ENCODE measurements around the gene COL27A1. TPM values are rescaled to one million over a fixed set of nuclear protein-coding genes. Genes with fewer than 3 reads are reported as not detected.

COL27A1 gene
- total and polyA plus RNA-seq, 7 donors: 1.4 to 13.3 (median 4.3) TPM

DNA sequence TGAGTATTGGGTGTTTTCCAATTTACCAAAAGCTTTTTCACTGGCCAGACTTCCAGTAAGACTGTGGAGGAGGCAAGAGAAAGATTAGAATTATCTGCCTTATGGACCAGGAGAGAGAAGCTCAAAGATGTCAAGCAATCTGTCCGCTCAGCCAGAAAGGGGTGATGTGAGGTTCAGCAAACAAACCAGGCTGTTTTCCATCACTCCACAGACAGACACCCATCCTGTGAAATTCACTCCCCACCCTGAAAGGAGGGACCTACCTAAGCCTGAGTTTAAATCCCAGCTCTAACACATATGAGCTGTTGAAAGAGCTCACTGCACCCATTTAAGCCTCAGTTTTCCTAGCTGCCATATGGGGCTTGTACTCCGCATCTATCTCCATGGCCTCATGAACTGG, 14.9 kb upstream of the COL27A1 start:
- H3K4me3 ChIP-seq: no peak overlapping the region
- peaks cover 0 to 25% (median 23%) of the 10 kb centered on the region in 4 donors for H3K4me1 ChIP-seq
- 92 to 95% methylated on average over 2 of the region's 2 CpGs for WGBS, 2 donors
- H3K9me3 ChIP-seq: no peaks in the 10 kb centered on the region
- TF ChIP-seq, protein P1, sequence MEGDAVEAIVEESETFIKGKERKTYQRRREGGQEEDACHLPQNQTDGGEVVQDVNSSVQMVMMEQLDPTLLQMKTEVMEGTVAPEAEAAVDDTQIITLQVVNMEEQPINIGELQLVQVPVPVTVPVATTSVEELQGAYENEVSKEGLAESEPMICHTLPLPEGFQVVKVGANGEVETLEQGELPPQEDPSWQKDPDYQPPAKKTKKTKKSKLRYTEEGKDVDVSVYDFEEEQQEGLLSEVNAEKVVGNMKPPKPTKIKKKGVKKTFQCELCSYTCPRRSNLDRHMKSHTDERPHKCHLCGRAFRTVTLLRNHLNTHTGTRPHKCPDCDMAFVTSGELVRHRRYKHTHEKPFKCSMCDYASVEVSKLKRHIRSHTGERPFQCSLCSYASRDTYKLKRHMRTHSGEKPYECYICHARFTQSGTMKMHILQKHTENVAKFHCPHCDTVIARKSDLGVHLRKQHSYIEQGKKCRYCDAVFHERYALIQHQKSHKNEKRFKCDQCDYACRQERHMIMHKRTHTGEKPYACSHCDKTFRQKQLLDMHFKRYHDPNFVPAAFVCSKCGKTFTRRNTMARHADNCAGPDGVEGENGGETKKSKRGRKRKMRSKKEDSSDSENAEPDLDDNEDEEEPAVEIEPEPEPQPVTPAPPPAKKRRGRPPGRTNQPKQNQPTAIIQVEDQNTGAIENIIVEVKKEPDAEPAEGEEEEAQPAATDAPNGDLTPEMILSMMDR (IDR thresholded peaks at IDR 0.05): no peak
- TF ChIP-seq POLR2A (IDR thresholded peaks at IDR 0.05) (no peak), POLR2AphosphoS5 (IDR thresholded peaks at IDR 0.05) (no peak), EP300 (IDR thresholded peaks at IDR 0.05) (no peak)
- no peaks in the 10 kb centered on the region for H3K27me3 ChIP-seq
- no peaks in the 10 kb centered on the region for H3K36me3 ChIP-seq
- DNase-seq: no peak
- H3K27ac ChIP-seq: peak overlapping the region in 2 of 4 donors; percentile 29
- intact Hi-C loops (cut with DNase I): no loop called here

DNA sequence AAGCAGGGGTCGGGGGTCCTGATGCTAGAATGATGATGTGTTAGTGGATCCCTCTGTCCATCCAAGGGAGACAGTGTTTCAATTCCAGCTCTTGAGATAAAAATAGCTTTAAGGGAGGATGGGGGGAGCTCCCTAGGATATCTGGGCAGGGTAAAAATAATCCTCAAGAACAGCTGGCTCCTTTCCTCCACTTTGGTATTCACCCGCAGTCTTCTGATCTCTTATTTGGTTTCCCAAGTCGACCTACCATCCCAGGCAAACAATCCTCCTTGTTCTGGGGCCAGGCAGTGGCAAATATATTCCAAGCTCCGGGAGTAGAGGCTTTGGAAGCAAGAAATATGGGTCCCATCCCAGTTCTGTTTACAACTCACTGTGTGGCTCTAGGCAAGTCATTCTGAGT, 14.5 kb upstream of the COL27A1 start:
- no peak for TF ChIP-seq POLR2A (IDR thresholded peaks at IDR 0.05)
- TF ChIP-seq, protein P1 (IDR thresholded peaks at IDR 0.05): no peak
- TF ChIP-seq EP300 (IDR thresholded peaks at IDR 0.05): no peak
- no peak for TF ChIP-seq POLR2AphosphoS5 (IDR thresholded peaks at IDR 0.05)
- intact Hi-C loops (cut with DNase I): no loop called here

DNA sequence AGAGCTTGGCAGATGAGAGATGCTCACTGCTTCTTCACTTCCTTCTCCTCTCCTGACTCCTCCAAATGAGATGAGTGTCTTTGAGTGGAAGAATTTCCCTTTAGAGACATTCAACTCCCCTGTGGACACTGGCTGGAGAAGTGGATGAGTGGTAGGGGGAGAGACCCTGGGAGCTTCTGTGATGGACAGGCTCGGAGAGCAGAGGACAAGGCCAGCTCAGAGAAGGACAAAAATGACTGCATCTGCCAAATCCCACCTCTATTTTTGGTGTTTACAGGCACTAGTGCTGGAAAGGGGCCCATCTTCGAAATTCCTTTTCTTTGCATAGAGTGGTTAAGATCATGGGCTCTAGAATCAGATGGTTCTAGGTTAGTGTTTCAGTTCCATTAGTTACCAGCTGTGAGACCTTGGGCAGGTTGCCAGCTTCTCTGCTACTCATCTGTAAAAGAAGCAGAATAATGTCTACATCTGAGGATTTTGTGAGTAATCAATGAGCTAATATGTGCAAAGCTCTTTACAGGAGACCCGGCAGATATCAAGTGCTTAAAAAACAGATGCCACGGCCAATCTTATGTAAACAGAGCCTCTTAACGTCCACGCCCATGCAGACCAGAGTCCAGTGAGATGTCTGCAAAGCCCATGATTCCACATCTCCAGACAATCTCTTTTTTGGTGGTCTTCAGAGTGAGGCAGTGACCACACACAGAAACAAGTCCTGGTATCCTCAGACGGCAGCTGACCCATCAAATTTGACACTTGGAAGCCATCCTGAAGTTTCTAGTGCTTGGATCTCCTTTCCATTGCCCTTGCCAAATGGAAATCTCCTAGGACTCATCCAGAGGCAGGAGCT, 13.6 kb upstream of the COL27A1 start:
- intact Hi-C loops (cut with DNase I): no loop called here
- no peak for DNase-seq
- Histone ChIP-seq H3K27ac (peak overlapping the region in 1 of 4 donors; percentile 20), H3K4me3 (no peak overlapping the region), H3K36me3 (no peaks in the 10 kb centered on the region), H3K27me3 (no peaks in the 10 kb centered on the region), H3K9me3 (no peaks in the 10 kb centered on the region), H3K4me1 (peaks cover 0 to 25% (median 23%) of the 10 kb centered on the region in 4 donors)
- no peak for TF ChIP-seq POLR2AphosphoS5 (IDR thresholded peaks at IDR 0.05)
- 27 to 54% methylated on average over 7 of the region's 7 CpGs for WGBS, 2 donors

More for the DNA sequence above, 14.5 kb upstream of the COL27A1 start:
- no peaks in the 10 kb centered on the region for H3K9me3 ChIP-seq
- H3K27ac ChIP-seq: peak overlapping the region in 2 of 4 donors; percentile 29
- no peaks in the 10 kb centered on the region for H3K36me3 ChIP-seq
- no peaks in the 10 kb centered on the region for H3K27me3 ChIP-seq
- no peak for DNase-seq
- H3K4me3 ChIP-seq: no peak overlapping the region
- peaks cover 0 to 25% (median 23%) of the 10 kb centered on the region in 4 donors for H3K4me1 ChIP-seq
- WGBS, 2 donors: 59 to 61% methylated on average over 4 of the region's 4 CpGs

DNA sequence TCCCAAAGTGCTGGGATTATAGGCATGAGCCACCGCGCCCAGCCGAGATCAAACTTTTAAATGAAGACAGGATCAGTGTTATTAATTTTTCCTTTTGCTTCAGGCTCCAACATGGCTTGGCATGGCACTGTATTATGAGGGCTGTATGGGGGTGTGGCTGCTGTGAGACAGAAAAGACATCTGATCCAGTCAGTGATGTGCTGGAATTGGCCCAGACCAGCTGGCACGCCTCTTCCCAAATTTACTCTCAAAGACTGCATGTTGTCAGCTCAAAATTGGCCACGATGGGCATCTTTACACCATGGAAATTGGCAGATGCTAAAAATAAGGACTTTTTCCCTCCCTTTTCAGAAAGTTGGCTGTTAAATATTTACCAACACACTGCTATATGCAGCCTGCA, 12.1 kb upstream of the COL27A1 start:
- no peak for DNase-seq
- no peaks in the 10 kb centered on the region for H3K9me3 ChIP-seq
- H3K27me3 ChIP-seq: no peaks in the 10 kb centered on the region
- H3K36me3 ChIP-seq: no peaks in the 10 kb centered on the region
- peaks cover 0 to 25% (median 23%) of the 10 kb centered on the region in 4 donors for H3K4me1 ChIP-seq
- H3K4me3 ChIP-seq: no peak overlapping the region
- no peak for TF ChIP-seq POLR2AphosphoS5 (IDR thresholded peaks at IDR 0.05)
- TF ChIP-seq POLR2A (IDR thresholded peaks at IDR 0.05): no peak
- TF ChIP-seq EP300 (IDR thresholded peaks at IDR 0.05): no peak
- TF ChIP-seq, protein P1 (IDR thresholded peaks at IDR 0.05): no peak
- intact Hi-C loops (cut with DNase I): no loop called here
- H3K27ac ChIP-seq: no peak overlapping the region
- WGBS, 2 donors: 94 to 95% methylated on average over 5 of the region's 5 CpGs

DNA sequence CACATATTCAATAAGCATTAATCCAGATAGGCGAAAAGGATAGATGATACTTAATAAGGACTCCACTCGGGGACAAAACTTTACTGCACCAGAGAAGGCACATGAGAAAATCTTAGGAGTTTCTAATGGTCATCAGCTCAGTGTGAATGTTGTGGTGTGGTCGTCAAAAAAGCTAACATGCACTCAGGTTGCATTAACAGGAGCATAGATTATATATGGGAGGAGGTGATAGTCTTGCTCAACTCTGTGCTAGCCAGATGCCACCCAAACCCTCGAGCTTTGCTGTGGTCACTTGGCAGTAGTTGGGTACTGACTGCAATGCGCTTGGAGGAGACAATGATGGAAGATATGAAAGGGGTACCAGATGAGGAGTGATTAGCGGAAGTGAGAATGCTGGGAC, 8.6 kb upstream of the COL27A1 start:
- intact Hi-C loops (cut with DNase I): no loop called here

More for the DNA sequence above, 8.6 kb upstream of the COL27A1 start:
- no peaks in the 10 kb centered on the region for H3K36me3 ChIP-seq
- H3K27ac ChIP-seq: no peak overlapping the region
- no peaks in the 10 kb centered on the region for H3K9me3 ChIP-seq
- peaks cover 0 to 7% (median 6%) of the 10 kb centered on the region in 4 donors for H3K4me1 ChIP-seq
- DNase-seq: no peak
- 83 to 89% methylated on average over 6 of the region's 6 CpGs for WGBS, 2 donors
- peaks cover 0 to 12% (median 3%) of the 10 kb centered on the region in 3 donors for H3K27me3 ChIP-seq
- TF ChIP-seq, protein P1 (IDR thresholded peaks at IDR 0.05): no peak
- no peak for TF ChIP-seq POLR2A (IDR thresholded peaks at IDR 0.05)
- no peak for TF ChIP-seq EP300 (IDR thresholded peaks at IDR 0.05)
- no peak for TF ChIP-seq POLR2AphosphoS5 (IDR thresholded peaks at IDR 0.05)
- H3K4me3 ChIP-seq: no peak overlapping the region
